Keratinocyte (primary cell): ENCODE results near the gene RNF41. TPM values are rescaled to one million over a fixed set of nuclear protein-coding genes. Genes with fewer than 3 reads are reported as not detected.

ENCODE experiments used
- DNase-seq: peaks from one replicate; pipeline ENCODE4 v3.0.0-alpha.2; 2011; ENCODE audit warnings: low read depth, missing footprints, low spot score
- FAIRE-seq: peaks from 2 replicates; lab custom pipeline; 2011; peaks lifted over from hg19 to GRCh38; lab: Jason Lieb, UNC
- H2AFZ ChIP-seq: 2 replicates; pipeline ENCODE4 v1.6.0; 2012; ENCODE audit warnings: low read length, control low read depth, inconsistent platforms; ENCODE audit not compliant: control insufficient read depth
- H3K27ac ChIP-seq: 2 replicates; pipeline ENCODE4 v1.5.1; 2011; ENCODE audit warnings: low read length; ENCODE audit not compliant: control insufficient read depth, insufficient read depth
- H3K27me3 ChIP-seq: 3 replicates; pipeline ENCODE4 v1.6.0; 2011; ENCODE audit warnings: low read length; ENCODE audit not compliant: control insufficient read depth, insufficient read depth; ENCODE audit errors: extremely low read depth
- H3K36me3 ChIP-seq, 2 experiments: 2 replicates in 1 of 2; 3 replicates in 1 of 2; pipeline ENCODE4 v1.5.1; 2011; ENCODE audit warnings: low read length in 2 of 2, mild to moderate bottlenecking in 1 of 2; ENCODE audit not compliant: control insufficient read depth in 2 of 2, insufficient read depth in 2 of 2; ENCODE audit errors: extremely low read depth in 1 of 2
- H3K4me1 ChIP-seq: 3 replicates; pipeline ENCODE4 v1.5.1; 2011; ENCODE audit warnings: low read length; ENCODE audit not compliant: control insufficient read depth, insufficient read depth; ENCODE audit errors: extremely low read depth
- H3K4me2 ChIP-seq: 3 replicates; pipeline ENCODE4 v1.6.0; 2011; ENCODE audit warnings: low read depth, low read length; ENCODE audit not compliant: control insufficient read depth, insufficient read depth; ENCODE audit errors: extremely low read depth
- H3K4me3 ChIP-seq, 3 experiments: fragments of 200-600 bp in 1 of 3; sonication (generic) in 1 of 3; 2 replicates in 2 of 3; 3 replicates in 1 of 3; pipeline ENCODE4 v1.5.1; 2011 to 2016; ENCODE audit warnings: low read length in 3 of 3, mild to moderate bottlenecking in 3 of 3, control low read depth in 2 of 3, inconsistent platforms in 1 of 3, low read depth in 1 of 3, mixed read lengths in 1 of 3, mixed run types in 1 of 3, moderate library complexity in 1 of 3; ENCODE audit not compliant: control insufficient read depth in 2 of 3, insufficient read depth in 2 of 3; ENCODE audit errors: extremely low read depth in 1 of 3
- H3K79me2 ChIP-seq: 2 replicates; pipeline ENCODE4 v1.6.0; 2012; ENCODE audit warnings: low read length; ENCODE audit not compliant: control insufficient read depth, insufficient read depth
- H3K9ac ChIP-seq: 3 replicates; pipeline ENCODE4 v1.6.0; 2011; ENCODE audit warnings: low read length; ENCODE audit not compliant: control insufficient read depth, insufficient read depth; ENCODE audit errors: extremely low read depth
- H3K9me1 ChIP-seq: 3 replicates; pipeline ENCODE4 v1.6.0; 2011; ENCODE audit warnings: low read length; ENCODE audit not compliant: control insufficient read depth, insufficient read depth; ENCODE audit errors: extremely low read depth
- H3K9me3 ChIP-seq: 2 replicates; pipeline ENCODE4 v1.5.1; 2012; ENCODE audit warnings: low read depth, low read length; ENCODE audit not compliant: control insufficient read depth
- H4K20me1 ChIP-seq: 3 replicates; pipeline ENCODE4 v1.6.0; 2011; ENCODE audit warnings: low read length; ENCODE audit not compliant: control insufficient read depth, insufficient read depth; ENCODE audit errors: extremely low read depth
- EZH2 ChIP-seq: IDR thresholded peaks from one replicate; pipeline ENCODE4 v1.6.1; 2012; ENCODE audit warnings: inconsistent platforms, mild to moderate bottlenecking, low read length, moderate library complexity
- dilution Hi-C: fragments of 300-500 bp; cut with MboI; formaldehyde crosslinking; loops from one replicate; pipeline ENCODE4 v1.7.0; 2020; ENCODE audit warnings: low sequenced_read_pairs; ENCODE audit not compliant: extremely low pct_ligation_motif_present
- polyA plus RNA-seq, 5 experiments: library from polyadenylated mRNA; depleted of rRNA in 3 of 5; stranded (reverse) in 3 of 5; stranded (forward) in 1 of 5; unstranded in 1 of 5; fragments of >200 nt; gene quantifications; 1 replicate in 1 of 5; 2 replicates in 3 of 5; 3 replicates in 1 of 5; pipeline versions ENCODE4 v1.2.1 to v1.2.3, GENCODE V29; 2011 to 2012; ENCODE audit warnings: missing spikeins in 2 of 5, low read depth in 1 of 5, low replicate concordance in 1 of 5
- TF ChIP-seq, protein P1 (sequence below), 3 experiments: IDR thresholded peaks in 1 of 3; conservative IDR thresholded peaks in 1 of 3; optimal IDR thresholded peaks in 1 of 3; 2 replicates in 2 of 3; 3 replicates in 1 of 3; pipeline versions ENCODE3 to v1.5.1; 2011; ENCODE audit warnings: low read length in 3 of 3, mild to moderate bottlenecking in 3 of 3, moderate library complexity in 2 of 3, control low read depth in 1 of 3, inconsistent platforms in 1 of 3; ENCODE audit not compliant: insufficient read depth in 2 of 3; ENCODE audit errors: extremely low read depth in 1 of 3

The RNF41 gene
- polyA plus RNA-seq, 1 donor (not counting 4 experiments of a cell fraction or from before 2014, with no cell fraction given), result 42.2 TPM

DNA sequence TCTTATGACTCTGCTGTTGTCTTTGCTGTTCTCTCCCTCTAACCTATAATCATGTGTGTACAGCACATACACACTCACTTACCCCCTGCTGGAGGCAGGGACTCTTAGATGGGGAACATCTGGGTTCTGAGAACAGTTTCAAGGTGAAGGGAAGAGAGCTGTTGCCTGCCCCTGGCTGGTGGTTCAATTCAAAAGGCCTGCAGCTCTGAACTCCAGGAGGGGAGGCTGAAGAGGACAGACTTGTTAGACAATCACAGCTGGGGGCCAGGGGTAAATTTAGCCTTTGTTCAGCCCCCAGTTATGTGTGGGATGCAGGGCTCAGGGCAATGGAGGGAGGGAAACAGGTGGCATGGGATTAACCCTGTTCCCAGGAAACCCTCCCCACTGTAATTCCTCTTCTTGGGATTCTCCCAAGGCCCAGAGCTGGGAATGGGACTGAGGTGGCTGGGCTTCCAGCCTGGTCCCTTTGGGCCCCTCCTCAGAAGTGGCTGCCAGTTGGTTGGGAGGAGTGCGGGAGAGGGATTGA lies 67.4 kb downstream of the RNF41 start:
- H3K4me2 ChIP-seq, result no peak overlapping the region
- no peaks in the 10 kb centered on the region for H3K9me1 ChIP-seq

DNA sequence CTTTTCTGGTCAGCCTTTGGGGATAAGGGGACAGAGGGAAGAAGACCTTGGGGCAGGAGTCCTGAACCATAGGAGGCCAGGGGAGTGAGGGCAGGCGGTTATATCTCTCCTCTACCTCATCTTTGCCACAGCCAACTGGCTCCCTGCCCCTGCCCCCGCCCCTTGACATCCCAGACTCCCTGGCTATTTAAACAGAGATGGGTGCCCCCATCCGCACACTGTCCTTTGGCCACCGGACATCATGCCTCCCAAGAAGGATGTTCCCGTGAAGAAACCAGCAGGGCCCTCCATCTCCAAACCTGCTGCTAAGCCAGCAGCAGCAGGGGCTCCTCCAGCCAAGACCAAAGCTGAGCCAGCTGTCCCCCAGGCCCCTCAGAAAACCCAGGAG lies 68.0 kb downstream of the RNF41 start:
- H3K4me1 ChIP-seq, result peaks cover 19% of the 10 kb centered on the region
- H2AFZ ChIP-seq, result no peak overlapping the region
- H3K9me3 ChIP-seq, result no peaks in the 10 kb centered on the region
- no peak for FAIRE-seq
- H3K27ac ChIP-seq, result no peak overlapping the region
- H3K9ac ChIP-seq, result no peak overlapping the region
- H3K4me3 ChIP-seq, result no peak overlapping the region
- DNase-seq, result no peak
- peaks cover 0 to 6% of the 10 kb centered on the region in 2 experiments for H3K36me3 ChIP-seq
- H3K4me2 ChIP-seq, result no peak overlapping the region
- H3K79me2 ChIP-seq, result peaks cover 5% of the 10 kb centered on the region
- dilution Hi-C loops, result no loop called here
- TF ChIP-seq EZH2, result no peak
- TF ChIP-seq, protein P1, sequence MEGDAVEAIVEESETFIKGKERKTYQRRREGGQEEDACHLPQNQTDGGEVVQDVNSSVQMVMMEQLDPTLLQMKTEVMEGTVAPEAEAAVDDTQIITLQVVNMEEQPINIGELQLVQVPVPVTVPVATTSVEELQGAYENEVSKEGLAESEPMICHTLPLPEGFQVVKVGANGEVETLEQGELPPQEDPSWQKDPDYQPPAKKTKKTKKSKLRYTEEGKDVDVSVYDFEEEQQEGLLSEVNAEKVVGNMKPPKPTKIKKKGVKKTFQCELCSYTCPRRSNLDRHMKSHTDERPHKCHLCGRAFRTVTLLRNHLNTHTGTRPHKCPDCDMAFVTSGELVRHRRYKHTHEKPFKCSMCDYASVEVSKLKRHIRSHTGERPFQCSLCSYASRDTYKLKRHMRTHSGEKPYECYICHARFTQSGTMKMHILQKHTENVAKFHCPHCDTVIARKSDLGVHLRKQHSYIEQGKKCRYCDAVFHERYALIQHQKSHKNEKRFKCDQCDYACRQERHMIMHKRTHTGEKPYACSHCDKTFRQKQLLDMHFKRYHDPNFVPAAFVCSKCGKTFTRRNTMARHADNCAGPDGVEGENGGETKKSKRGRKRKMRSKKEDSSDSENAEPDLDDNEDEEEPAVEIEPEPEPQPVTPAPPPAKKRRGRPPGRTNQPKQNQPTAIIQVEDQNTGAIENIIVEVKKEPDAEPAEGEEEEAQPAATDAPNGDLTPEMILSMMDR (optimal IDR thresholded peaks at IDR 0.05 in 1 of 3, IDR thresholded peaks at IDR 0.05 in 1 of 3, conservative IDR thresholded peaks at IDR 0.05 in 1 of 3; ENCODE audit: extremely low read depth in 1 of 3, insufficient read depth in 2 of 3, low read length in 3 of 3), result no peak
- no peaks in the 10 kb centered on the region for H4K20me1 ChIP-seq
- no peaks in the 10 kb centered on the region for H3K9me1 ChIP-seq
- no peaks in the 10 kb centered on the region for H3K27me3 ChIP-seq

More for the DNA sequence above, 67.4 kb downstream of the RNF41 start:
- no peak for TF ChIP-seq EZH2
- TF ChIP-seq, protein P1 (optimal IDR thresholded peaks at IDR 0.05 in 1 of 3, IDR thresholded peaks at IDR 0.05 in 1 of 3, conservative IDR thresholded peaks at IDR 0.05 in 1 of 3; ENCODE audit: extremely low read depth in 1 of 3, insufficient read depth in 2 of 3, low read length in 3 of 3), result no peak
- Histone ChIP-seq H2AFZ (no peak overlapping the region), H3K9me3 (no peaks in the 10 kb centered on the region), H3K27ac (no peak overlapping the region), H3K79me2 (peaks cover 12% of the 10 kb centered on the region), H3K9ac (no peak overlapping the region), H3K4me1 (peaks cover 19% of the 10 kb centered on the region), H3K4me3 (no peak overlapping the region), H3K36me3 (peaks cover 5 to 7% of the 10 kb centered on the region in 2 experiments), H3K27me3 (no peaks in the 10 kb centered on the region), H4K20me1 (no peaks in the 10 kb centered on the region)
- no peak for FAIRE-seq
- dilution Hi-C loops, result no loop called here
- DNase-seq, result no peak
